Eye (tissue), 1 donor: ENCODE measurements around the gene STPG1.

Source experiments
- DNase-seq: peaks from one replicate; pipeline ENCODE4 v3.0.0-alpha.2; 2015

STPG1 gene

GRCh38 chr1:24366707-24367106 is 46.9 kb downstream of the STPG1 start:
- no peak for DNase-seq

GRCh38 chr1:24364975-24365678 is 48.5 kb downstream of the STPG1 start:
- peak; percentile 56 for DNase-seq

GRCh38 chr1:24364605-24364974 is 49.0 kb downstream of the STPG1 start:
- no peak for DNase-seq

- DNase-seq, result no peak
These were observed 49.6 kb downstream of the STPG1 start for GRCh38 chr1:24363994-24364393.

- DNase-seq, result no peak
These were observed 50.5 kb downstream of the STPG1 start for GRCh38 chr1:24362982-24363614.

GRCh38 chr1:24362396-24362795 is 51.2 kb downstream of the STPG1 start:
- DNase-seq, result no peak

GRCh38 chr1:24361811-24362210 is 51.8 kb downstream of the STPG1 start:
- DNase-seq, result no peak

- DNase-seq, result no peak
These were observed 52.9 kb downstream of the STPG1 start for GRCh38 chr1:24360681-24361080.

- DNase-seq, result no peak
These were observed 56.5 kb downstream of the STPG1 start for GRCh38 chr1:24357038-24357437.

GRCh38 chr1:24355466-24355865 is 58.1 kb downstream of the STPG1 start:
- no peak for DNase-seq

- DNase-seq, result no peak
These were observed 60.2 kb downstream of the STPG1 start for GRCh38 chr1:24353292-24353891.

GRCh38 chr1:24351918-24352627 is 61.5 kb downstream of the STPG1 start:
- DNase-seq, result no peak

GRCh38 chr1:24351247-24351646 is 62.3 kb downstream of the STPG1 start:
- no peak for DNase-seq

GRCh38 chr1:24349891-24350290 is 63.7 kb downstream of the STPG1 start:
- DNase-seq, result no peak

GRCh38 chr1:24348196-24348595 is 65.4 kb downstream of the STPG1 start:
- DNase-seq, result peak; percentile 35

GRCh38 chr1:24347159-24347934 is 66.2 kb downstream of the STPG1 start:
- no peak for DNase-seq

GRCh38 chr1:24345334-24345733 is 68.2 kb downstream of the STPG1 start:
- DNase-seq, result no peak

GRCh38 chr1:24344090-24344742 is 69.4 kb downstream of the STPG1 start:
- no peak for DNase-seq

GRCh38 chr1:24343412-24344089 is 70.0 kb downstream of the STPG1 start:
- no peak for DNase-seq

- peak; percentile 38 for DNase-seq
These were observed 72.3 kb downstream of the STPG1 start for GRCh38 chr1:24341260-24341659.

- DNase-seq, result no peak
These were observed 72.8 kb downstream of the STPG1 start for GRCh38 chr1:24340770-24341169.

GRCh38 chr1:24339996-24340395 is 73.6 kb downstream of the STPG1 start:
- no peak for DNase-seq
